SK-N-SH (cell line): ENCODE data around the gene DHX57. TPM values are rescaled to one million over a fixed set of nuclear protein-coding genes. Genes with fewer than 3 reads are reported as not detected.

Experiments used
- CTCF ChIA-PET: fragments of 300-600, 350-600 bp; formaldehyde crosslinking; extraction: SDS; loops from one replicate; lab custom pipeline; 2021; lab: Yijun Ruan, JAX
- POLR2A ChIA-PET: fragments of 350-600 bp; sonication (Branson Sonifier 250); formaldehyde crosslinking; extraction: SDS; loops from one replicate; lab custom pipeline; 2020; ENCODE audit warnings: antibody characterized with exemption, inconsistent platforms; lab: Yijun Ruan, JAX
- DNase-seq: peaks from one replicate; pipeline ENCODE4 v3.0.0; 2012
- H2AFZ ChIP-seq: fragments of 200-600 bp; sonication (generic); 2 replicates; pipeline ENCODE4 v1.8.1; 2016; ENCODE audit warnings: antibody characterized with exemption, mild to moderate bottlenecking, low read depth
- H3F3A ChIP-seq: fragments of 200-600 bp; sonication (generic); replicated peaks from 2 replicates; pipeline ENCODE3; 2016; ENCODE audit warnings: antibody characterized with exemption, mild to moderate bottlenecking; ENCODE audit not compliant: insufficient read depth
- H3K27ac ChIP-seq, 2 experiments: fragments of 200-500 bp in 1 of 2; fragments of 200-600 bp in 1 of 2; sonication (Bioruptor generic) in 1 of 2; sonication (generic), shearing (Covaris generic) in 1 of 2; 2 replicates each; pipeline versions ENCODE4 v1.5.1 to v1.6.1; 2014 to 2016; ENCODE audit warnings: low read depth in 2 of 2, inconsistent platforms in 1 of 2, low read length in 1 of 2, mild to moderate bottlenecking in 1 of 2, mixed read lengths in 1 of 2
- H3K27me3 ChIP-seq: fragments of 200-600 bp; sonication (generic), shearing (Covaris generic); 2 replicates; pipeline ENCODE4 v1.6.1; 2016; ENCODE audit warnings: mixed run types; ENCODE audit not compliant: insufficient read depth
- H3K36me3 ChIP-seq, 2 experiments: fragments of 200-500 bp in 1 of 2; fragments of 200-600 bp in 1 of 2; sonication (Bioruptor generic) in 1 of 2; sonication (generic) in 1 of 2; replicated peaks in 1 of 2; 2 replicates each; pipeline versions ENCODE3 to v1.5.1; 2014 to 2016; ENCODE audit warnings: low read length in 1 of 2, mild to moderate bottlenecking in 1 of 2; ENCODE audit not compliant: insufficient read depth in 2 of 2, control insufficient read depth in 1 of 2
- H3K4me1 ChIP-seq, 2 experiments: fragments of 200-500 bp in 1 of 2; fragments of 200-600 bp in 1 of 2; sonication (Bioruptor generic) in 1 of 2; sonication (generic), shearing (Covaris generic) in 1 of 2; 2 replicates each; pipeline versions ENCODE4 v1.5.1 to v1.6.1; 2014 to 2016; ENCODE audit warnings: low read depth in 1 of 2, low read length in 1 of 2, mixed run types in 1 of 2; ENCODE audit not compliant: insufficient read depth in 2 of 2, control insufficient read depth in 1 of 2
- H3K4me2 ChIP-seq: fragments of 200-600 bp; sonication (generic), shearing (Covaris generic); 2 replicates; pipeline ENCODE4 v1.6.1; 2017; ENCODE audit warnings: mixed run types
- H3K4me3 ChIP-seq, 2 experiments: fragments of 200-500 bp in 1 of 2; fragments of 200-600 bp in 1 of 2; sonication (Bioruptor generic) in 1 of 2; sonication (generic), shearing (Covaris generic) in 1 of 2; 2 replicates each; pipeline versions ENCODE4 v1.5.1 to v1.8.1; 2014 to 2016; ENCODE audit warnings: low read depth in 2 of 2, inconsistent platforms in 1 of 2, low read length in 1 of 2, mild to moderate bottlenecking in 1 of 2, mixed read lengths in 1 of 2, moderate library complexity in 1 of 2
- H3K79me2 ChIP-seq: fragments of 200-600 bp; sonication (generic); 2 replicates; pipeline ENCODE4 v1.8.1; 2017; ENCODE audit warnings: mild to moderate bottlenecking; ENCODE audit not compliant: insufficient read depth
- H3K9ac ChIP-seq: fragments of 200-600 bp; sonication (generic); 2 replicates; pipeline ENCODE4 v1.6.1; 2017; ENCODE audit warnings: mixed run types
- H3K9me2 ChIP-seq: fragments of 200-600 bp; sonication (generic); 2 replicates; pipeline ENCODE4 v1.6.1; 2017; ENCODE audit warnings: mixed run types
- H3K9me3 ChIP-seq: fragments of 200-600 bp; sonication (generic); 2 replicates; pipeline ENCODE4 v1.6.1; 2017; ENCODE audit warnings: mixed run types, mild to moderate bottlenecking, moderate library complexity
- H4K20me1 ChIP-seq: fragments of 200-600 bp; sonication (generic); 2 replicates; pipeline ENCODE4 v1.6.1; 2017; ENCODE audit warnings: mild to moderate bottlenecking, mixed run types; ENCODE audit not compliant: insufficient read depth
- CTCF ChIP-seq: fragments of 200-600 bp; sonication (generic); IDR thresholded peaks from 2 replicates; pipeline ENCODE4 v1.6.1; 2017; ENCODE audit warnings: antibody characterized with exemption, mild to moderate bottlenecking, moderate library complexity
- ELF1 ChIP-seq: IDR thresholded peaks from 2 replicates; pipeline ENCODE4 v1.4.0; 2012
- EZH2phosphoT487 ChIP-seq: fragments of 200-600 bp; sonication (generic); IDR thresholded peaks from 2 replicates; pipeline ENCODE4 v1.6.1; 2017; ENCODE audit warnings: low read depth, mixed run types, mild to moderate bottlenecking, antibody characterized with exemption, moderate library complexity, borderline replicate concordance
- FOSL2 ChIP-seq: IDR thresholded peaks from 2 replicates; pipeline ENCODE4 v1.4.0; 2012; ENCODE audit warnings: low read depth, mild to moderate bottlenecking, moderate library complexity, borderline replicate concordance
- FOXM1 ChIP-seq: IDR thresholded peaks from 2 replicates; pipeline ENCODE4 v1.4.0; 2012; ENCODE audit warnings: low read depth, mild to moderate bottlenecking
- GABPA ChIP-seq: IDR thresholded peaks from 2 replicates; pipeline ENCODE4 v1.4.0; 2012; ENCODE audit warnings: low read depth, mild to moderate bottlenecking
- IRF3 ChIP-seq: fragments of 150-350 bp; IDR thresholded peaks from 2 replicates; pipeline ENCODE4 v1.6.1; 2016; ENCODE audit warnings: mild to moderate bottlenecking, low read depth, low read length
- MXI1 ChIP-seq: IDR thresholded peaks from 2 replicates; pipeline ENCODE4 v1.6.1; 2012; ENCODE audit warnings: mild to moderate bottlenecking, low read depth, low read length, improper control_type of control experiment
- NFIC ChIP-seq: IDR thresholded peaks from 2 replicates; pipeline ENCODE4 v1.4.0; 2012; ENCODE audit warnings: borderline replicate concordance
- NRF1 ChIP-seq: IDR thresholded peaks from 2 replicates; pipeline ENCODE4 v1.6.1; 2012; ENCODE audit warnings: low read depth, mild to moderate bottlenecking, low read length
- RAD21 ChIP-seq: IDR thresholded peaks from 2 replicates; pipeline ENCODE4 v1.6.1; 2012; ENCODE audit warnings: mild to moderate bottlenecking, low read length
- REST ChIP-seq: IDR thresholded peaks from 2 replicates; pipeline ENCODE4 v1.6.1; 2012; ENCODE audit warnings: mild to moderate bottlenecking, low read depth, low read length, moderate library complexity
- RFX5 ChIP-seq: IDR thresholded peaks from 2 replicates; pipeline ENCODE4 v1.6.1; 2012; ENCODE audit warnings: mild to moderate bottlenecking, improper control_type of control experiment, low read length
- SIN3A ChIP-seq: IDR thresholded peaks from 2 replicates; pipeline ENCODE4 v1.6.1; 2012; ENCODE audit warnings: low read depth, mild to moderate bottlenecking, low read length, moderate library complexity, borderline replicate concordance
- SMC3 ChIP-seq: IDR thresholded peaks from 2 replicates; pipeline ENCODE4 v1.6.1; 2012; ENCODE audit warnings: low read depth, low read length, improper control_type of control experiment
- TEAD4 ChIP-seq: IDR thresholded peaks from 2 replicates; pipeline ENCODE4 v1.4.0; 2012; ENCODE audit warnings: mild to moderate bottlenecking, borderline replicate concordance; ENCODE audit not compliant: insufficient read depth
- USF1 ChIP-seq: IDR thresholded peaks from 2 replicates; pipeline ENCODE4 v1.4.0; 2012; ENCODE audit warnings: low read depth, borderline replicate concordance
- USF2 ChIP-seq: fragments of 150-350 bp; IDR thresholded peaks from 2 replicates; pipeline ENCODE4 v1.6.1; 2017; ENCODE audit warnings: antibody characterized with exemption, low read length, low read depth, borderline replicate concordance
- YY1 ChIP-seq: IDR thresholded peaks from 2 replicates; pipeline ENCODE4 v1.4.0; 2012; ENCODE audit warnings: low read depth, mild to moderate bottlenecking
- ZBTB33 ChIP-seq: IDR thresholded peaks from 2 replicates; pipeline ENCODE4 v1.4.0; 2012; ENCODE audit warnings: low read depth, borderline replicate concordance
- WGBS: methylation state at CpG from one replicate; pipeline ENCODE4 v1.1.6; 2017; ENCODE audit warnings: low lambda C conversion rate; 5-methylcytosine and 5-hydroxymethylcytosine counted together
- polyA plus RNA-seq, 3 experiments: library from polyadenylated mRNA; depleted of rRNA; stranded (reverse); fragments of >200 nt; gene quantifications; 2 replicates each; pipeline ENCODE4 v1.2.3, GENCODE V29; 2012

DHX57 gene
- polyA plus RNA-seq, 1 of the 3 experiments (the other 2 are of a cell fraction) = 12.3 TPM

GRCh38 chr2:38789691-38790090 lies 86.0 kb downstream of the DHX57 start (continued):
- TF ChIP-seq USF2 (no peak), CTCF (no peak), RAD21 (no peak), IRF3 (no peak), NRF1 (no peak), NFIC (no peak), RFX5 (no peak), ELF1 (no peak), USF1 (no peak), FOSL2 (no peak)

GRCh38 chr2:38788306-38788705 lies 87.4 kb downstream of the DHX57 start:
- no peak overlapping the region for H3K9ac ChIP-seq
- H3K79me2 ChIP-seq = no peaks in the 10 kb centered on the region
- H2AFZ ChIP-seq = no peak overlapping the region
- H3F3A ChIP-seq = no peaks in the 10 kb centered on the region
- 95% methylated on average over 6 of the region's 6 CpGs for WGBS
- H3K4me1 ChIP-seq = no peaks in the 10 kb centered on the region
- no peaks in the 10 kb centered on the region for H3K9me2 ChIP-seq
- H3K27ac ChIP-seq = no peak overlapping the region
- no peaks in the 10 kb centered on the region for H3K9me3 ChIP-seq
- TF ChIP-seq YY1 (no peak), SIN3A (no peak), TEAD4 (no peak), FOXM1 (no peak), REST (no peak), NRF1 (no peak), RFX5 (no peak), ZBTB33 (no peak), SMC3 (no peak), EZH2phosphoT487 (no peak), MXI1 (no peak), GABPA (no peak)
- no peak for DNase-seq
- H3K4me3 ChIP-seq = no peak overlapping the region
- ChIA-PET CTCF (interaction anchor here (1.4 kb wide), 1 partner anchor 17 kb away, joined by 3 read pairs; no protein-coding TSS in a partner anchor), POLR2A (no interaction called here)
- no peaks in the 10 kb centered on the region for H4K20me1 ChIP-seq
- H3K27me3 ChIP-seq = no peaks in the 10 kb centered on the region
- no peaks in the 10 kb centered on the region for H3K36me3 ChIP-seq
- H3K4me2 ChIP-seq = no peak overlapping the region
